Lower leg skin (tissue), 4 donors: ENCODE results near the gene MGAT4A. TPM values are rescaled to one million over a fixed set of nuclear protein-coding genes. Genes with fewer than 3 reads are reported as not detected.

Experiments
- DNase-seq, 2 donors: peaks; one replicate each; pipeline ENCODE4 v3.0.0-alpha.2; 2019; ENCODE audit warnings: low spot score in 2 of 2
- H3K4me3 ChIP-seq: fragments of 200-600 bp; sonication (generic); 2 replicates; pipeline ENCODE4 v1.5.1; 2017; ENCODE audit warnings: mild to moderate bottlenecking, low read depth; ENCODE audit not compliant: poor library complexity, severe bottlenecking
- CTCF ChIP-seq, 3 donors: fragments of 450-650 bp; IDR thresholded peaks; one replicate each; pipeline ENCODE4 v1.5.1; 2016; ENCODE audit warnings: antibody characterized with exemption in 3 of 3, mild to moderate bottlenecking in 3 of 3, moderate library complexity in 2 of 3
- POLR2A ChIP-seq, 2 donors: fragments of 450-650 bp; IDR thresholded peaks; one replicate each; pipeline ENCODE4 v1.6.1; 2016 to 2017; ENCODE audit warnings: antibody characterized with exemption in 2 of 2, mild to moderate bottlenecking in 1 of 2, moderate library complexity in 1 of 2
- WGBS, 2 donors: methylation state at CpG; one replicate each; pipeline ENCODE4 v1.1.5; 2018; 5-methylcytosine and 5-hydroxymethylcytosine counted together
- intact Hi-C: fragments of 100-400 bp; cut with DNase I; formaldehyde crosslinking; loops from one replicate; pipeline ENCODE4 v1.15.0; 2023; ENCODE audit warnings: low total_unique reads
- total RNA-seq, 4 donors: library from RNA; depleted of rRNA; stranded (reverse); fragments of >200 nt; gene quantifications; one replicate each; pipeline ENCODE4 v1.1.0, GENCODE V29; 2016

Gene MGAT4A
- total RNA-seq, 4 donors from 2014 or later = 7.3 to 24.9 (median 14.2) TPM

- TF ChIP-seq CTCF (IDR thresholded peaks at IDR 0.05) (no peak), POLR2A (IDR thresholded peaks at IDR 0.05) (no peak)
- WGBS, 2 donors = 78 to 89% methylated on average over 10 of the region's 10 CpGs
- DNase-seq = no peak
- intact Hi-C loops = no loop called here
- no peak overlapping the region for H3K4me3 ChIP-seq
These were observed 93.4 kb downstream of the MGAT4A start for GRCh38 chr2:98637401-98638147.

GRCh38 chr2:98634406-98635092 lies 96.4 kb downstream of the MGAT4A start:
- WGBS, 2 donors = 82 to 84% methylated on average over 9 of the region's 9 CpGs
- DNase-seq = no peak
- H3K4me3 ChIP-seq = no peak overlapping the region
- TF ChIP-seq CTCF (IDR thresholded peaks at IDR 0.05) = no peak
- no peak for TF ChIP-seq POLR2A (IDR thresholded peaks at IDR 0.05)
- intact Hi-C loops = no loop called here

GRCh38 chr2:98632351-98632750 lies 98.6 kb downstream of the MGAT4A start:
- intact Hi-C loops = no loop called here
- DNase-seq = no peak
- no peak overlapping the region for H3K4me3 ChIP-seq
- WGBS, 2 donors = 83 to 87% methylated on average over 3 of the region's 3 CpGs
- TF ChIP-seq POLR2A (IDR thresholded peaks at IDR 0.05) (no peak), CTCF (IDR thresholded peaks at IDR 0.05) (no peak)

GRCh38 chr2:98623657-98624056 lies 107.3 kb downstream of the MGAT4A start:
- TF ChIP-seq CTCF (IDR thresholded peaks at IDR 0.05) (no peak), POLR2A (IDR thresholded peaks at IDR 0.05) (no peak)
- H3K4me3 ChIP-seq = no peak overlapping the region
- WGBS, 2 donors = 76 to 78% methylated on average over 5 of the region's 5 CpGs
- intact Hi-C loops = no loop called here
- peak in 1 of 2 donors; percentile 38 for DNase-seq

GRCh38 chr2:98617149-98617548 lies 113.8 kb downstream of the MGAT4A start:
- intact Hi-C loops = no loop called here
- TF ChIP-seq CTCF (IDR thresholded peaks at IDR 0.05) (no peak), POLR2A (IDR thresholded peaks at IDR 0.05) (no peak)
- H3K4me3 ChIP-seq = no peak overlapping the region
- no peak for DNase-seq
- WGBS, 2 donors = 56 to 59% methylated on average over 5 of the region's 5 CpGs
